HG02588 (cell line): ENCODE measurements around the gene ENG.

Experiments used
- ATAC-seq: cut with Tn5 transposase; IDR thresholded peaks from one replicate; pipeline ENCODE4 v1.9.1; 2021; ENCODE audit warnings: mild to moderate bottlenecking, moderate library complexity; ENCODE audit not compliant: unreplicated experiment

ENG gene

DNA sequence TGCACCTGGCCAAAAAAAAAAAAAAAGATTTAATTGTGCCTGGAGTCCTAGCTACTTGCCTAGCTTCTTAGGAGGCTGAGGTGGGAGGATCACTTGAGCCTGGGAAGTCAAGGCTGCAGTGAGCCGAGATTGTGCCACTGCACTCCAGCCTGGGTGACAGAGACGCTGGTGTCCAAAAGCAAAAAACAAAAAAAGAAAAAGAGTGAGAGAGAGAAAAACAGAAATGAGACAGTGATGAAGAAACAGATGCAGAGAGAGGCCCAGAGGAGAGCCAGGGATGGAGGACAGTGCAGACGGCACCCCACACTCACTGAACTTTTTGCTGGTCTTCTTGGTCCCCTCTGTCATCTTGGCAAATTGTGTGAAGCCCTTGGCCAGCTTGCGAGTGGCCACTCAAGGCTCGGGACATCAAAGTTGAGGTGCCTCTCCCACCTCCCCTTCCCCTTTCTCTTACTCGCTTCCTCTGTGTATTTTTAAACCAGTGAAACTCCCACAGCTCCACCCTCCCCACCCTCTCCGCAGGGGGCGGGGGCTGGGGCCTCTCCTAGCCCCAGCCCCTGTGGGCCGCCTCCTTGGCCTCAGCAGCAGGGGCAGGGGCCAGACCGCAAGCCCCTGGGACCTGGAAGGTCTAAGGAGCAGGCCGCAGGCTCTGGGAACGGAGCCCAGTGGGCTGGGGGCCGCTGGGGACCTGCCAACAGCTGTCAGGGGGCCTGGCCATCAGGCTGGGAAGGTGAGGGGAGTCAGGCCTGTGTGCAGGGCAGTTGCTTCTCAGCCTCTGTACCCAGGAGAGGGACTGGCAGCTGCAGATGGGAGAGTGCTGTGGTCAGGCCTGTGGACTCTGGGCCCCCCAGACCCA, 76.0 kb downstream of the ENG start, which contains the start of gene SH2D3C:
Gene SH2D3C, minus strand, starts transcription at position 387 of the 856 bp plus-strand sequence. Its CDS starts 39 bp downstream, at position 348.
- peak; percentile 28 for ATAC-seq

DNA sequence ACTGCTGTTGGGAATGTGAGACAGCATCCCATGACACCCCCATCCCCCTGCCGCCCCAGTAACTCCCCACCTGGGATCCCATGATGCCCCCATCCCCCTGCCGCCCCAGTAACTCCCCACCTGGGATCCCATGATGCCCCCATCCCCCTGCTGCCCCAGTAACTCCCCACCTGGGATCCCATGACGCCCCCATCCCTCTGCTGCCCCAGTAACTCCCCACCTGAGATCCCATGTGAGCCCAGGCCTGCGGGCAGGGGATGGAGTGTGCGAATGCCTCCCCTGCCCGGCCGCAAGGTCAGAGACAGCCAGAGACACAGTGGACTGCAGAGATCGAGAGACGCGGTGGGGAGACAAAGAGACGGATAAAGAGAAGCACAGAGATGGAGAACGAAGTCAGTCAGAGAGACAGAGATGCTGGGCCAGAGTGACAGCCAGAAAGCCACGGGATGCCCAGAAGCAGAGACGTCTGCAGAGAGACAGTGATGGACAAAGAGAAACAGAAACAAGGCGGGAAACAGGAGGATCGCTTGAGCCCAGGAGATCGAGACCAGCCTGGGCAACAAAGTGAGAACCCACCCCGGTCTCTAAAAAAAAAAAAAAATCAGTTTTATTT, 77.0 kb downstream of the ENG start:
- no peak for ATAC-seq

DNA sequence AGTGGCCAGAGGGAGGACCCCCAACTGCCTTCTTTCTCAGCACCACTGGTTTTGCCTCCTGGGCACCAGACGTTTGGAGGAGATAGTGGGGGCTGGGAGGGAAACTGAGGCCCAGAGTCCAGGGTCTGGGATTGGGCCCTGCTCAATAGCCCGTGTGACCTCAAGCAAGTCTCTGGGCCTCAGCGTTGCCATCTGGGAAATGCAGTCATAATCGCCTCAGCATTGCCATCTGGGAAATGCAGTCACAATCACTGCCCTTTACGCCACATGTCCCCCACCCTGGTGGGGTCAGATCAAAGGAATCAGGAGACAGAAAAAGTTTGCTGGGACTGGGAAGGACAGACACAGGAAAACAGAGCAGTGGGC, 77.6 kb downstream of the ENG start:
- no peak for ATAC-seq

DNA sequence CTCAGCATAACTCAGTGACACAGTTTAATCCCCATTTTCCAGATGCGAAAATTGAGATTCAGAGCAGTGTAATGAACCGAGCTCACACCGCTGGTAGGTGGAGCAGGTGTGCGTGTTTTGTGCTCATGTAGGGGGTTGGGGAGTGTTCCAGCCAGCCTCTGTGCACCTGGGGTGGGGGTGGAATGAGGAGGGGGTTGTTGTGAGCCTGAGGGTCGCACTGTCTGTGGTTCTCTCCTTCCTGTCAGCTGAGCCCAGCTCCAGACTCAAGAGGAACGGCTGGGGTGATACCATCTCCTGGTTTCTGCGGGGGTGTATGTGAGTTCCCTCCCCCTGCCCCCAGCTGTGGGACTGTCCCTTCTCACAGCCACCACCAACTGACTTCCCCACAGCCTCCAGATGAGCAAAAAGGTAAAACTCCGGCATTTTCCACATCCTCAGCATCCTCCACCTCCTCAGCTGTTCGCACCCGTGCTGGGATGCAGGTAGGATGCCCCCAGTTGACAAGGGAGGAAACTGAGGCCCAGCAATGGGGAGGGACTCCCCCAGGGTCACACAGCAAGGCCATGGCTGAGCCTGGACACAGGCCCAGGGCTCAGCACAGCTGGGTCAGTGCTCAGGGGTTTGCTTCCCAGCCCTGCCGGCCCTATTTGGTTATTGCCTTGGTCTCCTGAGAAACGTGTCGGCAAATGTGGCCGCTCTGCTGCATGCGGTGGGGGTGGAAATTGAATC, 78.1 kb downstream of the ENG start:
- no peak for ATAC-seq

DNA sequence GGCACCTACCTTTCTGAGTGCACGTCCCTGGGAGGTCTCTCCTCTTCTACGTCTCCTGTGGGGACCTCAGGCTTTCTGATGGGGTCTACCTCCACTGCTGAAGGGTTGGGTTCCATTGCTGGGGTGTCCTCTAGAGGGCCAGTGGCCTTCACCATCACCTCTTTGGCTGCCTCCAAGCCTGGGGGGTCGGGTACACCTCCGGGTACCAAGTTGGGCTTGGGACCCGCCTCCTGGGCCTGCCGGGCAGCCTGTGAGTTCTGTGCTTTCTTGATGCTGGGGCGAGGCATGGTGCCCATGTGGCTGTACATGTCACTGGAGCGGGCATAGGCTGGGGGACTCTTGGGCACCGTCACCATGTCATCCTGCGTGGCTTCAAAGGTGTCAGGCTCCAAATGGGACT, 80.5 kb downstream of the ENG start:
- ATAC-seq, result no peak

DNA sequence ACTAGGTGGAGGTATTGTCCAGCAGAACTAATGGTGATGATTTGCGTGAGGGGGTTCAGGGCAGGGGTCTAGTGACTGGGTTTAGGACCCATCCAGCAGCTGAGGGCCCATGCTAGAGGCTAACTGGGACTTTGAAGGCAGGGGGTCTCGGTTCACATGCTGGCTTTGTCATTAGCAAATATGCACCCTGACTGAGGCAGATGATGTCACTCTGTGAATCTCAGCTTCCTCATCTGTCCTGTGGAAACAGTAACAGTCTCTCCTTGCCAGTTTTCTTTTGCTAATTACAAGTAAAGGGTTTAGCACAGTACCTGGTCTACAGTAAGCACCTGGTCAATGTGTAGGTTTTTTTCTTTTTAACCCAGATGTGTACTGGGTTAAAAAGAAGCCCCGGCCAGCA, 81.2 kb downstream of the ENG start:
- no peak for ATAC-seq

DNA sequence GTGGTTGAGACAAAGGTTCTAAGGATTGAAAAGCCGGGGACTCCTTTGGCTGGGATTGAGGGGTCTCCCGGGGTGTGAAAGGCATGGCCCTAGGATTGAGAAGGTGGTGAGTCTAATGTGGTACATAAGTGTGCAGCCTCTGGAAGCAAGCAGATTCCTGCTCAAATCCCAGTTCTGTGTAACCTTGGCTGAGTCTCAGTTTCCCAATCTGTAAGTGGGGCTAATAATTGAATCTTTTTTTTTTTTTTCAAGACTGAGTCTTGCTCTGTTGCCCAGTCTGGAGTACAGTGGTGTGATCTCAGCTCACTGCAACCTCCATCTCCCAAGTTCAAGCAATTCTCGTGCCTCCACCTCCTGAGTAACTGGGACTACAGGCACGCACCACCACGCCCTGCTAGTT, 81.9 kb downstream of the ENG start:
- ATAC-seq, result no peak

DNA sequence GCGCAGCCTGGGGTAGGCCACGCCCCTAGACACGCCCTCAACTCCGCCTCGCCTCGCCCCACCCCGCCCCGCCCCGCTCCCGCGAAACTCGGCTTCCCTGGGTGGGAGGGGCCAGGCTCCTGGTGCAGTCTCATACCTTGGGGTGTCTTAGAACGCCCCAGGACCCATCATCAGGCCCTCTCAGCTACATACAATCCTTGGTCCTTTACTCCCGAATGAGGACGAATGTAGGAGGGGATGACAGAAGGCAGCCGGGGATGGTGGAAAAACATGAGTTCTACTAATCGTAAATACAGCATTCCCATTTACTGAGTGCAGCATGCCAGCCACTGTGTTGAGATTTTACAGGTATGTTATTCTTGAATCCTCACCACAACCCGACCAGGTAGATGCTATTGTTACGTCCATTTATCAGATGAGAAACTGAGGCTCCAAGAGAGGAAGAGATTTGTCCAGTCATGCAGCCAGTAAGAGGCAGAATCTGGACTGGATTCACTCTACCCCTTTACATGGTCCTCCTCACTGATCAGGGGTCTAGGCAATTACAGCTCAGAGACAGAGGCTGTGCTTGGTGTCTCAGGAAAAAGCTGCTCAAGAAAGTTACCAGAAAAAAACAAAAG, 82.8 kb downstream of the ENG start:
- ATAC-seq, result no peak

DNA sequence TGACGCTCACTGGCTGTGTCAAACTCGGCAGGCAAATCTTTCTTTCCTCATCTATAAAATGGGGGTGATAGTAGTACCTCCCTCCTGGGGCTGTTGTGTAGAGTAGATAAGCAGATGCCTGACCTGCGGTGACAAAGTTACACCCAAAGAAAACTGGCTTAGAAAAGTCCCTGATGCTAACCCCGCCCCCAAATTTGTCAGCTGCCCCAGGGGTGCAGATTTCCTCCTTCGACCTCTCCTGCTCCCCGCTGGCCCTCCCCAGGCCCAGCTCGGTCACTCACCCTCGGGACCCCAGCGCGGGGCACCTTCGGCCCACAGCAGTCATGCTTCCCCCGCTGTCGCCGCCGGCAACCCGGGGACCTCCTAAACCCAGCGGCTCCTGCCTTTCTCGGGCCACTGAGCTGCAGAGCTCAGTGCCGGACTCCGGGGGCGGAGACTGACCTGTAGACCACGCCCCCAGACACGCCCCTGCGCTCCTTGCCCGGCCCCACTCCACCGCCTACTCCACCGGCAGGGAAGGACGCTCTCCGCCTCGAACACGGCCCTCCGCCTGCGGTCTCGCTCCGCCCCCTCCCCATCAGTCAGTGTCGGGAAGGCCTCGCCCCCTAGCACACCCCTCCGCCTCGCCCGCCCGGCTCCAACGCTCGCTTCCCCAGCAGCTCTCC, 83.4 kb downstream of the ENG start:
- peak; percentile 85 for ATAC-seq

DNA sequence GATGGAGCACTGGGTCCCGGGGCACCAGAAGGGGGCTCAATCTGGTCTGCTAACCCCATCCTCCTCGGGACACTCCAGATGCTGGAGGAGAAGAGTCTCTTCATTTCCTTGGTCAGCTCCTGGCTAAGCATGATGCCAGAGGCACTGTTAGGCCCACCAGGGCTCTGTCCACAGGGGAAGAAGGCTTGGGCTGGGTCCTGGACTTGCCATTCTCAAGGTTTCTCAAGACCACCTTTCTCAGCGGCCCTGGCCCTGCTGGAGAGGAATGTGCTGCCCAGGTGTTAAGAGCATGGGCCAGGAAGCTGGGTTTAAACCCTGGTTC, 83.9 kb downstream of the ENG start:
- no peak for ATAC-seq

DNA sequence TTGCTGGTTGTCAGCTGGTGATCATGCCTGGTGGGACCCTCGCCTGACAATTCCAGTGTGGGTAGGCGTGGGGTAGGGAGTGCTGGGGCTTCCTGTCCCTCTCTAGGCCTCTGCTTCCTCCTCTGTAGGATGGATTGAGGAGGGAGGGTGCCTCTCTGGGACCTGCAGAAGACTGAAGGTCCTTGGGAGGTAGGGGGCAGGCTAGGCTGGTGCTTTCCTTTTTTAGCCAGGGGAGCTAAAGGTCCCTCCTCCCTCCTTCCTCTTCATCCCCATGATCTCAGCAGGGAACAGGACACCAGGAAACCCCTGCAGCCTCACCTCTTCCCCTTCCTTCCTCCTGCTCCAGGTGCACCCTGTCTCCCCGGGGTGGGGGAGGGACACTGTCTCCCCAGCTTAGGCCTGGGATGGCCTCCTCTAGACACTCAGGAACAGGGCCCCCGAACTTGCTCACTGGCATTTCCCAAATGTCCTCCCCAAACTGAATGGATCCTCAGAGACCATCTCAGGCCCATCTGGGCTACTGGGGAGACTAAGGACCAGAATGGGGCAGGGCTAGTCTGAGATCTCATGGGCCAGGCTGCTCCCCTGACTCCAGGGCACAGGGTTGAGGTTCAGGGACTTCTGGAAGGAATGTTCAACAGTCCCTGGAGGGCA, 84.4 kb downstream of the ENG start:
- ATAC-seq, result no peak

DNA sequence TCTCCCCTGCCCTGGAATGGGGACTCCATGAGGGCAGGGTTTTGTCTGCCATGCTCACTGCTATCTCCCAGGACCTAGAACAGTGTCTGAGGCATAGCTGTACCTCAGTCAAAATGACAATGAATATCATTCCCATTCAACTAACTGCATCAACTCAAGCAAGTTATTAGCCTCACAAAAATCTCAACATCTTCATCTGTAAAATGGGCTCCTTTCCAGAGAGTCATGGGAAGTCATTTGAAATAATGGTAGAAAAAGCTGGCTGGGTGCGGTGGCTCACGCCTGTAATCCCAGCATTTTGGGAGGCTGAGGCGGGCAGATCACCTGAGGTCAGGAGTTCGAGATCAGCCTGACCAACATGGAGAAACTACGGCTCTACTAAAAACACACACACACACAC, 85.4 kb downstream of the ENG start:
- ATAC-seq, result no peak

DNA sequence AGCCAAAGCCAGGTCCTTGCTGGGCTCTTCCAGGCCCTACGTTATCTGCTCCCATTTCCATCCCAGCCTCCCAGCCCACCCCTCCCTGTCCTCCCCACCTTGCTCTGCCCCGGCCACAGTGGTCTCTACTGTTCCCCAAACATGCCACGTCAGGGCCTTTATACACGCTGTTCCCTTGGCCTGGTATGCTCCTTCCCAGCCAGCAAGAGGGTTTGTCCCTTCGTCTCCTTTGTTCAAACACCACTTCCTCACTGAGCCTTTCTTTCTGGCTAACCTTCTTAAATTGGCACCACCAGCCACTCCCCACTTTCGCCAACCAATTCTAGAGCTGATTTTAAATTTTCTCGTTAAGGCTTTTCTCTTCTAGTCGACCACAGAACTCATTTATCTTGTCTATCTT, 85.8 kb downstream of the ENG start:
- no peak for ATAC-seq

DNA sequence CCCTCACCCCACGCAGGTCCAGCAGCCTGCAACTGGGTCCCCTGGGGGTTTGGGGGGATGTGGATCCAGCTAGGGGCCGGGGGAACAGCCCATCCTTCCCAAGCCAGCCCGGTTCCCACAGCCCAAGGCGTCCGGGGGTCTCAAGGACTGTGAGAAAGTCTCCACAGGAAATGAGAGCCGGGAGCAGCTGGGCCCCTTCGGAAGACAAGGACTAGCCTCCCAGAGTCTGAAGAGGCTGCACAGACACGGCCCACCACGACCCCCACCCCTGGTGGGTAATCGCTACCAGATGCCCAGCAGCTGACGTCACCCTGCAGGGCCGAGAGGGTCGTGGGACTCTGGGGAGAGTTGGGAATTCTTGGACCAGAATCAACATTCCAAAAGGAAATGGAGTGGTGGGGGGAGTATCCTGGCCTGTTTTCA, 86.5 kb downstream of the ENG start:
- no peak for ATAC-seq

DNA sequence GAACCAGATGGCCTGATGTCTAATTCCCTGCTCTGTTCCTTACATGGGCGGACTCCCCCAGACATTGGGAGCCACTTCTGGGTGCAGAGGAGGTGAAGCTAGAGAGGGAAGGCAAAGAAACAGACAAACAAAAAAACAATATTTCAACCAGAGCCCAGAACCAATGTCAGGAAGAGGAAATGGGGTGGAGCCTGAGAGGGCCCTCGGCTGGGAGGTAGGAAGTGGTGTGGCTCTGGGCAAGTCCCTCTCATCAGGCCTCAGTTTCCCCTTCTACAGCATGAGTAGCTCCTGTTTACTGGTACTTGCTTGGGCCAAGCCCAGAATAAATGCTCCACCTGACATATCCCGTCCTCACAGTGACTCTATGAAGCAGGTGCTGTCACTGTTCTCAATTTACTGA, 87.0 kb downstream of the ENG start:
- ATAC-seq, result no peak

DNA sequence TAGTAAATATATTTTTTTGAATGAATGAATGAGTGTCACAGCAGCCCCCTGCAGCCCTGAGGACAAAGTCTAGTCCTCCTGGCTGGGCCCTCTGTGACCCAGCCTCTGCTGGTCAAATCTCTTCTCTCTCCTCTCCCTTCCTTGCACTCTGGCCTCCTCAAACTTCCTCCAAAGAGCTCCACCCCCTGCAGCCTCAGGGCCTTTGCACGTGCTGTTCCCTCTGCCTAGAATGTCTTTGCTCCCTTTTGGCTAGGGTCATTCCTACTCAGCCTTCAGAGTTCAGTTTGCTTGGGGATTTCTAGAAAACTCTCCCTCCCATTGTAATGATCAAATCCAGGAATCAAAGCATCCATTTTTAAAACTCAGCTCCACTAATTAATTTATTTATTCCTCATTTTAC, 89.0 kb downstream of the ENG start:
- ATAC-seq, result no peak
